ENCODE results near the gene PIGV.
A peak's percentile ranks its signal among the peaks of the same experiment; 100 is the strongest.
"Not testable (repeated sequence)": the region's sequence is repeated elsewhere in the genome, so short reads cannot be mapped to it uniquely, and the experiment has no call there.

Gene PIGV

DNA sequence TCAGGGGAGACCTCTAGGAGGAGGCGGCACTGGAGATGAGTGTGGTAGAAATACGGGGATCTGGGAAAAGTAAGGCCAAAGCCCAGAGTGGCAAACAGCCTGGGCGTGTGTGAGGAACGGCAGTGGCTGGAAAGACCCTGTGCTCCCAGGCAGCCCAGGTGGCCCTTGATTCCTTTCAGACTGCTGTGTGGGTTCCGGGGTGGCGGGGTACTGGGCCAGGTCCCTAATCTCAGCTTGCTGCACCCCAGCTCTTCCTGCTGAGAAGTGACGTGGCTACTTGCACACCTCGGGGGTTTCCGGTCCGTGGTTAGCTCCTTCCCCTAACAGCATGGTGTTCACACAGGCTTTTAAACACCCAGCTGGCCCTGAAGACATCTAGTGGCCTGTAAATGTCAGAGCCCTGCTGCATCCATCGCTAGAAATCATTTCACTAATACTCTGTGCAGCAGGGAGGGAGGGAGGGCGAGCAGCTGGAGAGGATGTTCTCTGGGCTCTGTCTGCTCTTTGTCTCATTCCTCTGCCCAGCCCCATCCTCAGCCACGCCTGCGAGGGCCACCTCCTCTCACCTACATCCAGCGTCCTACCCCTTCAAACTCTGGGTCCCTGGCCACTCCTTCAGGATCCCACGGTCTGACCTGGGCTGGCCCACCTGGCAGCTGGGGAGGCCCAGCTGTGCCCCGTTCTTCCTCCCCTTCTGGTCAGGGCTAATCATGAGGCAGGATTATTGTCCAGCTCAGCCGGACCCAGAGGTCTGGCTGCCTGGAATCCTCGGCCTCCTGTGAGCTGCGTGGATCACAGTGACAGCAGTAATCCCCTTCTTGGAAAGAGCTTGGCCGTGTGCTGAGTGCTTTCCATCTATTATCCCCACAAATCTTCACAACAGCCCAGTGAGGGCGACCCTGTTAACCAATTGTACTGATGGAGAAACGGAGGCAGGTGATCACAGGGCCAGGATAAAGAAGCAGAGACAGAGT lies 46.0 kb downstream of the PIGV start:
- no peak for DNase-seq

- DNase-seq = not testable (repeated sequence)
These were observed 49.9 kb downstream of the PIGV start for GRCh38 chr1:26837665-26838064.

DNA sequence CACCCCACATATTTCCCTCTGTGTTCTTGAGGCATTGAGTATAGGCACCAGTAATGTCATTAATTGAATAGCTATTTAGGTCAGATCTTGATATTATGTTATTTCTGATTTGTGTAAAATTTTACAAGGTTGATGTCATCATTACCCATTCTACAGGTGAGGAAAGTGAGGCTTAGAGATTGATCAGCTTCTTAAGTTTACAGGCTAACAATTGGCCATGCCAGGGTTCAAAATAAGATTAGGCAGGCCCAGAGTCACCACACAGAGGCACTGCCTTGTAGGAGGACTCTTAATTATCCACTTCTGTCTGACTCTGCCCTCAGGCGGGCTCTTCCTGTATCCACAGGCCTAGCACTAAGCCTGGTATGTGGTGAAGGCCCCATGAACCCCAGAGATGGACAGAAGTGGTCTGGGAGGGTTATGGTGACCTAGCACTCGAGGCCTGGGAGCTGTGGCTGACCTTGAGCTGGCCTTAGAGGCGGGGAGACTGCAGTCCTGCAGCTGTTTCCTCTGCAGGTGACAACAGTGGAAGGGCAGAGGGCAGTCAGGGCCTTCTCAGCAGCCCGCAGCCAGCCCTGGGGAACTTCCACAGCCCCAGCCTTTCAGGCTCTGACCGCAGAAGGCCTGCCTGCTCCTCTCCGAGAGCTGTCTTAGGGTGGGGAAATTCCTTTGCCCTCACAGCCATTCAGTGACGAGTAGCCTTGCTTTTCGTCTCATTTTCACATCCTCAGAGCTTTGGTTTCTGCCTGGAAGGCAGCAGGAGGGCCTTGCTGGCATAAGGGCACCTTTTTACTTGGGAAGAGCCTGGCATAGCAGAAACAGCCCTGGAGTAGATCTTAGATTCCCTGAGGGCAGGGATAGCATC lies 51.0 kb downstream of the PIGV start:
- DNase-seq = no peak

DNA sequence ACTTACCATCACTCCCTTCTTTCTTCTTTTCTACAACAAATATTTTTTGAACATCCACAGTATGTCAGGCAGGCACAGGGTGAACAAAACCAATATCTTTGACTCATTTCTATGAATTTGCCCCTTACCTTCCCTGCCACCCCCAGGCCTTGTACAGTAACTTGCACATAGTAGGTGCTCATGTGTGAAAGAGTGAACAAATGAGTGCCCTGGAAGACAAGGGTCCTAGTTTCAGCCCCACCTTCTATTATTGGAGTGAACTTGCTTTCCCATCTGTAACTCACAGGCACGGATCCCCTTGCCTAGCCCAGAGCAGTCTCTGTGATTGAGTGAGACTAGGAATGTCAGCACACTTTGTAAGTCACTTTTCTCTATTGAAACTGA lies 51.6 kb downstream of the PIGV start:
- no peak for DNase-seq

DNA sequence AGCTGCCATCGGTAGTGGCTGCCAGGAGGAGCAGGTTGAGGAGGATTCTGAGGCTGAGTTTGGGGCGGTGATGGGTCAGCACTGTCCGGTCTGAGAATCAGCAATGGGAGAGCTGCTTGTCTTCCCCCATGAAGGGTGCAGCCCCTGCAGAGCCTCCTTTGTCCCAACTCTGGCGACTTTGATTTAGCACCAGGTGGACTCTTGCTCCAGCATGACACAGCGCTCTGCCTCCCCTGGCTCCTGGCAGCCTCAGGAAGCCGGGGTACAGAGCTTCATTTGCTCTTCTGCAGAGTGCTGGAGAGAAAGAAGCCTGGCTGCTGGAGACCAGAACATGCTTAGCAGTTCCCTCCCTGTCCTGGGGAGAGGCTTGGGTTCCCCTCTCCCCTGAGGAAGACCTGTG lies 52.0 kb downstream of the PIGV start:
- no peak for DNase-seq

- DNase-seq = peak in 1 of 14 donors; percentile 12
These were observed 56.9 kb downstream of the PIGV start for GRCh38 chr1:26844424-26845196.

- not testable (repeated sequence) for DNase-seq
These were observed 60.1 kb downstream of the PIGV start for GRCh38 chr1:26847826-26848225.

Measured in C1 segment of cervical spinal cord (tissue), 14 donors.